Stimulated activated CD8-positive, alpha-beta memory T cell treated with anti-CD3 and anti-CD28 coated beads, Interleukin-4, amount 100 ng/mL, for 48 hours (primary cell): ENCODE measurements around the gene GABRR1.
"Not testable (repeated sequence)": the region's sequence is repeated elsewhere in the genome, so short reads cannot be mapped to it uniquely, and the experiment has no call there.

Experiments used
- DNase-seq: peaks from one replicate; pipeline ENCODE4 v3.0.0-alpha.2; 2020

Gene GABRR1

DNA sequence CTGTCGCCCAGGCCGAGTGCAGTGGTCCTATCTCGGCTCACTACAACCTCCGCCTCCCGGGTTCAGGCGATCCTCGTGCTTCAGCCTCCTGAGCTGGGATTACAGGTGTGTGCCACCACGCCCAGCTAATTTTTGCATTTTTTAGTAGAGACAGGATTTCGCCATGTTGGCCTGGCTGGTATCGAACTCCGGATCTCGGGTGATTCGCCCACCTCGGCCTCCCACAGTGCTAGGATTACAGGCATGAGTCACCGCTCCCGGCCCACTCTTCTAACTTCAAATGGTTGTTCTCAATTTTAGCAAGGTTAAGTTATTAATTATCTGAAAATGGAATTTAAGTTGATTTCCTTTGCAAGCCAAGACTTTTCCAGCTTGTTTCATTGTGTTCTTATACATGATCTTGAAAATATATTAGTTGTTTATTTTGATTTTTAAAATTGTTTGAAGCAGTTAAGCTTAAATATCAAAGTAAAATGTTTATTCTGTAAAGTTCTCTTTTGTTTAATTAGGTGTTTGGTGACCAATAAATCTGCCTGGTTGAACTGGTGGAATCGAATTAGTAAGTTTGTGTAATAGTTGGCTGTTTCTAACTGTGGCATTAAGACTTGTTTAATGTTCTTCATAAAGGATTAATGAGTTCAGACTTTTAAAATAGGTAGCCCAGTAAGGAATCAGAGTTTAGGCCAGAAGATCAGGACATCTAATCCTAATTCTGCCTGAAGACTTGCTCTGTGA lies 69.0 kb downstream of the GABRR1 start:
- peak; percentile 65 for DNase-seq

DNA sequence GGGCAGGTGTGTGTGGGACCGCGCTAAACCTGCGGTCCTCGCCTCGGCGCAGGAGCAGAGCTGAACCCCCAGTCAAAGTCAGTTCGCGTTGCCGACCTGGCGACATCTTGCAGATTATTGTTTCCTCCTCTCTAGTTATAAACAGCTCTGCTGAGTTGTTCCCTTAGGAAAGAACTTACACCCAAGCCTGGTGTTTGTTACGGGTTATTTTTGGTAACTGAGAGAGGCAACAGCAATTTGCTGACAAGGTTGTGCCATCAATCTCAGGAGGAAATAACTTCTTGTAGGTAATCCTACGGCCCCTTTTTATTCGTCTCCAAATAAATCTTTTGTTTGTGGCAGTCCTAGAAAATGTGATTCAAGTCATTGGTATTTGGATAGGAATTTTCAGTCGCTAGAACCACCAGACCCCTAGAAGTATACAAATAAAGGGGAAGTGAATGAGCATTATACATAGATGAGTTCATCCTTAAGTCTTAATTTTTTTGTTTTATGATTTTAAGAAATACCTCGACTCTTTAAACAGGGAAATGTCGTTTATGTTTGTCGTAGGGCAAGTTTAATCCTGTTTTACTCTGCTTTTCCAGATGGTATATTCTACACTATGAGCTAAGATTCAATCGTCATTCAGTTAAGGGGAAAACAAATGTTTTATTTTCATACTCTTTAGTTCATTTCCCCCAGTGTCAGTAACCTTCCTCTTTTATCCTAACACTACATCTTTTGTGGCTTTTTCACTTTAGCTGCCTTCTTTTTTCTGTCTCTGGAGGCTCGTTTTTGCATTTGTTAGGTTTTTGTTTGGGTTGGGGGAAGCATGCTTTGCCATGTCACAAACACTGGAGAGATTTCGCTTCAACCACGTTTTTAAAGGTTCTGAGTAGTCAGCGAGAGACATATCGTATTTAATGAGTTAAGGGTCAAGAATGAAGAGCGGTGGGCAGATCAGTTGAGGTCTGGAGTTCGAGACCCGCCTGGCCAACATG lies 70.1 kb downstream of the GABRR1 start:
- DNase-seq, result peak; percentile 60

DNA sequence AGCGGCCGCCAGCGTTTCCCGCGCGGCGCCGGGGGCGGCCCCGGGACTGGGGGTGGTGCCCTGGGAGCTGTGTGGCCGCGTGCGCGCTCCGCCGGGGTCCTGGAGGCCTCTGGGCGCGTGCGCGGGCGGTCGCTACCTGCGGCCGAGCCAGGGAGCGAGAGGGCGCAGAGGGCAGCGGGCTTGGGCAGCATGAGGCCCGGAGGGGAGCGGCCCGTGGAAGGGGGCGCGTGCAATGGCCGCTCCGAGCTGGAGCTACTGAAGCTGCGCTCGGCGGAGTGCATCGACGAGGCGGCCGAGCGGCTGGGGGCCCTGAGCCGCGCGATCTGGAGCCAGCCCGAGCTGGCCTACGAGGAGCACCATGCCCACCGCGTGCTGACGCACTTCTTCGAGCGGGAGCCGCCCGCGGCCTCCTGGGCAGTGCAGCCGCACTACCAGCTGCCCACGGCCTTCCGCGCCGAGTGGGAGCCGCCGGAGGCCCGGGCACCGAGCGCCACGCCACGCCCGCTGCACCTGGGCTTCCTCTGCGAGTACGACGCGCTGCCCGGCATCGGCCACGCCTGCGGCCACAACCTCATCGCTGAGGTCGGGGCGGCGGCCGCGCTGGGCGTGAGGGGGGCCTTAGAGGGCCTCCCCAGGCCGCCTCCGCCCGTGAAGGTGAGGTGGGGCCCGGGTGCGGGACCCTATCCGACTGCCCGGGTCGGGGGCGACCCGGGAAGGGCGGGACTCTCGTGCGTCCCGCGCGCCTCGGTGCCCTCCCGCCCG lies 71.0 kb downstream of the GABRR1 start, which contains the start of gene PM20D2:
PM20D2 (plus strand) TSS at position 100 of the 762 bp plus-strand sequence; CDS start at position 190, 90 bp downstream.
- peak; percentile 79 for DNase-seq

DNA sequence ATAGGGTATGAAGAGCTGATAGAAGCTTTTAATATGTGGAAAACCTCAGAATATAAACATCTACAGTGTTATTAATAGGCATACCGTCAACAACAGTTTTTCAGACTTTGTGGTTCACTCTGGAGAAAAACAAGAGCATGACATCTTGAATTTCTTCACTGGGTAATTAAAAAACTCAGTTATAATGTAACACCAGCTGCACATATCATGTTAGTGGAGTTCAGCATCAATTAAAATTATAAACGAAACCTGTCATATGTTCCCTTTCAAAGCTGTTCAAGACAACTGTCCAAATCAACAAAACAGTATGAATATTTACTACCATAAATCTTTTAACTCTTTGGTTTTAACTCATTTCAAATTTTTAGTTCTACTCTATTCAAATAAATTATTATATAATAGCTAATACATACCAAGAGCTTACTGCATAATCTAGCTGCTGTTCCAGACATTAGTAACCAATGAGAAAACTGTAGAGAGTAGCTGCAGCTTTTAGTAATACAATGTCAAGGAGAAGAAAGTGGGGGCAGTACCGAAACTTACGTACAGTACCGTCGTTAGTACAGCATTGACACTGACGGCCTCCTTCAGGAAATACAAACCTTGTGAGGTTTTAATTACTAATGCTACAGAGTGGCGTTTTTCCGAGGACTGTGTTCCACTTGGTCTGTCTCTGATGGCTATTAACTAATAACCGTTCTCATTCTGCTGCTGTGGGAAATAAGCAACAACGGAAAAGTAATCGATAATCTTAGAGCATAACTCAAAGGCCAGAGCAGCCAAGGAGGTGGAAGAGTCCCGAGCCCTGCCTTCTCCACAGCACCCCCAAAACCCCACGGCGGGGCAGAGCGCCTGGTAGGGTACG lies 71.8 kb downstream of the GABRR1 start:
- DNase-seq, result no peak

DNA sequence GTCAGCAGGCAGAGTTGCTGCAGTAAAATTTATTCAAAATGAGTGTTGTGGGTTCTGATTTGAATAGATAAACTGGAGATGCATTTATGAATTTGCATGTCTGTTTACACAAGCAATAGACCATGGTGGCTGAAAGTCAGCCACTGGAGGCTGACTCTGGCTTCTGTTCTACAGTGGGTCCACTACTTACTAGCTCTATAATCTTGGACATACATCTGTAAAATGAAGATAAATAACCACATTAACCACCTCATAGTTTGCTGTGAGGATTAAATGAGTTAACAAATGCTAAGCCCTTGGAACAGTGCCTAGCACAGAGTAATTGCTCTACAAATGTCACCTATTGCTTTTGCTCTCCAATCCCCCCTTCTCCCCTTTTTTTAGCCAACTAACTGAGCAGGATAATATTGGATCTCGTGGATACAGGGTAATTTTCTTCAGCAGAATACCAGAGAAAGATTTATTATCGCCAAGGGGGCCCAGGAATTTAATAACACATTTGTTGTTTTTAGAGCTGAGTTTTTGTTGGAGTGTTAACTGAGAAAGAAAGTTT lies 72.7 kb downstream of the GABRR1 start:
- DNase-seq, result no peak

DNA sequence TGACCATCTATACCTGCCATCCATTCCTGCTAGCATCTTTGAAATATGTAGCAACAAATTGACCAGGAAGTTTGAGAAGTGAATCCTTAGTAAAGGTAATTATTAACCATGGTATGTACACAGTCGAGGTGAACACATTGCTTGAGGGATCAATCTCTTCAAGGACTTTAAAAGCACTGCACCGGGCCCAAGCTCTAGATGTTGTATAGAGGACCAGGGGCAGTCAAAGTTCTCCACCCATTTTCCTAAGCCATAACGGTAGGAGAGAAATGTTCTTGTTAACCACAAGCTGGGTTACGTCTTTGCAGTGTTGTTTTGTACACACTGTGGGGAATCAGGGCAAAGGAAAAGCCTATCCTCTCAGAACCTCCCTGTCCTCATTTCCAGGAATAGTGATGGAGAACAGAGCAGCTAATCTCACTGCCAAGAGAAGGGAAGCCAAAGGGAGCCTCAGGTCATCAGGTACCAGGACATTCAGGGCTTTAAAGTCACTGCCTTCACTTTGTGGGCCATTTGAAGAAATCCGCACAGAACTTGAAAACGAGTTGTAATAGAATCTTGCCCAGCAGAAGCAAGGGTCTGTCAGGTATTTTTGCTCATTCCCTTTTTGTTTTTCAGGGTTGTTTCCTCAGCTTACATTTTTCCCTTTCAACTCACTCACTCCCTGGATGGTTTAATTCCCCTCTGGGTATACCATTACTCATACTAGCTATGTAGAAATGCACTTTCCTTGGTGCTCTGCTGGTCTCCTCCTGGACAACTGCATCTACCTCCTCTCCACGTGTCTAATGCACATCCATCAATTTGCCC lies 76.6 kb downstream of the GABRR1 start:
- no peak for DNase-seq

DNA sequence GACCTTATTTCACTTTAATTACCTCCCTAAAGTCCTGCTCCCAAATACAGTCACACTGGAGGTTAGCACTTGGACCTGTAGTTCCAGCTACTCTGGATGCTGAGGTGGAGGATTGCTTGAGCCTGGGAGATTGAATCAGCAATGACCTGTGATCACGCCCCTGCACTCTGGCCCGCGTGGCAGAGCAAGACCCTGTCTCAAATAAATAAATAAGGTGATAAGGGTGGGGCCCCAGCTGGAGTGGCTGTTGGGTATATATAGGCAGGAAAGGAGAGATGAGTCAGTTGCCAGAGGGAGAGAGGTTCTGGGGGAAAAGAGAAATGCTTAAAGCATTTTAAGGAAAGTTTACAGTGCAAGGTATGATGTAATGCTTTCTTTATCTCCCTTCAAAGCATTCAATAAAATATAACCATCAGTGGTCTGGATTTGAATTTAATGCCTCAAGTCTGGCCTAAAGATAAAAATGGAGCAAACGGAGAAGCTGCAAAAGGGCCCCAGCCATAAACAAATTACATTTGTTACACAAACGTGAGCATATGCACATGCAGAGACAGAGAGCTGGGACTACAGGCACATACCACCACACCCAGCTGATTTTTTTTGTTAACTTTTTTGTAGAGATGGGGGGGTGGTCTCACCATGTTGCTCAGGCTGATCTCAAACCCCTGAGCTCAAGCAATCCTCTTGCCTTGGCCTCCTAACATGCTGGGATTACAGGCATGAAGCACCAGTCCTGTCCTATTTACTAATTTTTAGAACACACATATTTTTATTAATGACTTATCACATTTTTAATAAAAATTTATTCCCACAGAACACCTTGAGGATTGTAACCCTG lies 77.4 kb downstream of the GABRR1 start:
- DNase-seq, result no peak

DNA sequence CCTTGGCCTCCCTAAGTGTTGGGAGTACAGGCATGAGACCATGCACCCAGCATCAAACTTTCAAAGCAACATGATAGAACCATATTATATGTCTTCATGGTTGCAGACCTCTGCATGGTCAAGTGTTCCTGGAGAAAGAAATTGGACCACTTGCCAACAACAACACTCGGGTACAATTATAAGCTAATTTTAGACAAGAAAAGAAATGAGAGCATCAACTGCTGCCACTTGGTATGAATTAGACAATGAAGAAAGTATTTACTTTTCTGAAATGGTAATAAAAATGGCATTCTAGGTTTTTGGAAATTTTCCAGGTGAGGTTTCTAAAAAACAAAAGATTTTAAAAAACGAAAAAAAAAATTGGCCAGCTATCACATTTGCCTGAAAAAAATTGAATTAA lies 79.0 kb downstream of the GABRR1 start:
- DNase-seq, result no peak

DNA sequence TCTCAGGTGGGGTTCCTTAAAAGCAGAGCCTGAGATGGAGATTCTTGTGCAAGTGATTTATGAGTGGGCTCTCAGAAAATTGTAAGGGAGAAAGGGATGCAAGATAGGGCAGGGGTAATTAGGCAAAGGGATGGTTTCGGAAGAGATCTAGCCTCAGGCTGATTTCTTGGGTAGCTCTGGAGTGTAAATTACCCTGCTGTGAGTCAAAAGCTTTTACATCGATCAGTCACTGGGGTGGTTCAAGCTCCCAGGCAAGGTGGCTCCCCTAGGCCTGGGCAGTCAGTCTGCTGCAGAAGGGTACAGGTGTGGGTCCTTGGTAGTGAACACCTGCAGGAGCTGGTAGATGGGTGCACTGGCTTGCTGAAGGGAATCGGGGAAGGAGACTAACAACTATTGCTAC lies 82.4 kb downstream of the GABRR1 start:
- DNase-seq, result no peak

DNA sequence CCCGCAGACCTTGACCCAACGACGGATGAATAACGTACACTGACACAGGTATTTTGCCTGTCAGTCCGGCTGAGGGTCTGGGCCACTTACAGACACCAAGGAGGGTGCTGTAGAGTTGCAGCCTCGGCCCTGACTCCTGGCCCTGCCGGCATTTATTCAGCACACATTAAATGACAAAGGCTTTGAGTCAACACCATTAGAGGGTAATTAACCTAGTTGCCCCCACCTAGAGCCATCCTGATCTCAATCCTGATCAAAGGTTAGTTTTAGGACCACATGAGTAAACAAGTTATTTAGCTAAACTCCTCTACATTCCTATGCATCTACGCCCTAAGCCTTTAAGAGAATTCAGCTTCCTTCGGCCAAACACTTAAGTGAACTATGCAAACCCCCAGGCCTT lies 83.2 kb downstream of the GABRR1 start:
- no peak for DNase-seq

DNA sequence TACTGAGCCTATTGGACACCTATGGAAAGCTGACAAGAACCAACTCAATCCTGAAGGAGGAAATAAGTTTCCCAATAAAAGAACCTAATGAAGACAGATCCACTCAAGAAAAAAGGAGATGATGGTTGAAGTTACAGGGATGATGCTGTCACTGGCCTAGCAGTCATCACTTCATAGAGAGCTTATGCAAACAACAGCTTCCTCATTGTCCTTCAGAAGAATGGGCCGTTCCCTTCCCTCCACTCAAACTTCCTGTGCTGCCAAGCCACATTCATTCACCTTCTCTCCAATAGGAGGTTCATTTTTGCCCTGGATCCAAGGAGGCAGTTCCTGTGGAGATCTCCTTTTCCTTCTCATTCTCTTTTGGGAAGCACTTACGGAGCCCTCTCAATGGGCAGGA lies 85.1 kb downstream of the GABRR1 start:
- no peak for DNase-seq

DNA sequence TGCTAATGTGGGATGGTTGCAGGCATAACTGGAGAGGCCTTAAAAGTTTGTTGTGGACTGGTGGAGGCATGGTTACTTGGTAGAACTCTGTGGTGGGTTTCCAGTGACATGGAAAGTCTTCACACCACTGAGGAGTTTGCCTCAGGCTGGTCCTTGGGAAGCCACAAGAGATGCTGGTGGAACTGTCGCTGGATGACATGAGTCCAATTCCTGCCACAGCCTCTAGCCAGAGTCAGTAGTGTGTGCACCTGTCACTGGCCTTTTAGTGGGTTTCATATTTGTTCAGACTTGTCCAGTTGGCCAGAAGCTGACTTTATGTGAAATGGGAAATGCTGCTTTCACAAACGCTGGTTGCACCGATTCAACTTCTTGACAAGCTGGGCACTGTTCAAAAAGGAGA lies 85.6 kb downstream of the GABRR1 start:
- no peak for DNase-seq

DNA sequence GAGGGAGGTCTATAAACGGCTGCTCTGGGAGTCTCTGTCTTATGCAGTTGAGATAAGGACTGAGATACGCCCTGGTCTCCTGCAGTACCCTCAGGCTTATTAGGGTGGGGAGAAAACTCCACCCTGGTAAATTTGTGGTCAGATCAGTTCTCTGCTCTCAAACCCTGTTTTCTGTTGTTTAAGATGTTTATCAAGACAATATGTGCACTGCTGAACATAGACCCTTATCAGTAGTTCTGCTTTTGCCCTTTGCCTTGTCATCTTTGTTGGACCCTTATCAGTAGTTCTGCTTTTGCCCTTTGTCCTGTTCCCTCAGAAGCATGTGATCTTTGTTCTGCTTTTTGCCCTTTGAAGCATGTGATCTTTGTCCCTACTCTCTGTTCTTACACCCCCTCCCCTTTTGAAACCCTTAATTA lies 88.9 kb downstream of the GABRR1 start:
- not testable (repeated sequence) for DNase-seq
